PC-9 (cell line): ENCODE data around the gene KLK15. TPM values are rescaled to one million over a fixed set of nuclear protein-coding genes. Genes with fewer than 3 reads are reported as not detected.

ENCODE experiments used
- BruUV-seq: library from RNA; stranded (reverse); fragments of 400-500 nt; replicated peaks from 2 replicates; lab custom pipeline; 2021; lab: Mats Ljungman, UMichigan
- CTCF ChIA-PET: fragments of 300-600 bp; sonication (Branson Sonifier 250); formaldehyde crosslinking; loops from one replicate; lab custom pipeline; 2022; ENCODE audit warnings: antibody characterized with exemption; lab: Charles Lee
- POLR2A ChIA-PET: fragments of 300-600 bp; sonication (Branson Sonifier 250); formaldehyde crosslinking; loops from one replicate; lab custom pipeline; 2022; ENCODE audit warnings: antibody characterized with exemption; ENCODE audit not compliant: unreplicated experiment; lab: Charles Lee
- DNase-seq, 2 experiments: peaks; one replicate each; pipeline versions ENCODE4 v3.0.0 to v3.0.0-alpha.2; 2015 to 2022; ENCODE audit warnings: mixed read lengths in 1 of 2
- H2AFZ ChIP-seq: fragments of 200-600 bp; sonication (generic); 2 replicates; pipeline ENCODE4 v1.8.1; 2017; ENCODE audit warnings: antibody characterized with exemption
- H3F3A ChIP-seq: fragments of 200-600 bp; sonication (generic); 2 replicates; pipeline ENCODE4 v1.8.1; 2017; ENCODE audit warnings: antibody characterized with exemption, mild to moderate bottlenecking, low read depth; ENCODE audit not compliant: insufficient read depth
- H3K27ac ChIP-seq: fragments of 200-600 bp; sonication (generic); 2 replicates; pipeline ENCODE4 v1.6.1; 2016; ENCODE audit warnings: mixed run types
- H3K27me3 ChIP-seq: fragments of 200-600 bp; sonication (generic); 2 replicates; pipeline ENCODE4 v1.6.1; 2016; ENCODE audit warnings: low read depth, mixed run types; ENCODE audit not compliant: insufficient read depth
- H3K36me3 ChIP-seq: fragments of 200-600 bp; sonication (generic); 2 replicates; pipeline ENCODE4 v1.6.1; 2016; ENCODE audit warnings: low read depth, mixed run types
- H3K4me1 ChIP-seq: fragments of 200-600 bp; sonication (generic); replicated peaks from 2 replicates; pipeline ENCODE4 v1.6.1; 2016; ENCODE audit warnings: mixed run types; ENCODE audit not compliant: insufficient read depth
- H3K4me2 ChIP-seq: fragments of 200-600 bp; sonication (generic); 2 replicates; pipeline ENCODE4 v1.6.1; 2017; ENCODE audit warnings: mixed run types
- H3K4me3 ChIP-seq: fragments of 200-600 bp; sonication (generic); 2 replicates; pipeline ENCODE4 v1.6.1; 2016; ENCODE audit warnings: mixed run types
- H3K79me2 ChIP-seq: fragments of 200-600 bp; sonication (generic); 2 replicates; pipeline ENCODE4 v1.6.1; 2017; ENCODE audit warnings: low read depth, mixed run types
- H3K9me2 ChIP-seq: fragments of 200-600 bp; sonication (generic); 2 replicates; pipeline ENCODE4 v1.8.1; 2017; ENCODE audit warnings: mild to moderate bottlenecking; ENCODE audit not compliant: insufficient read depth
- H3K9me3 ChIP-seq: fragments of 200-600 bp; sonication (generic); 2 replicates; pipeline ENCODE4 v1.8.1; 2016; ENCODE audit warnings: low read depth; ENCODE audit not compliant: insufficient read depth
- H4K20me1 ChIP-seq: fragments of 200-600 bp; sonication (generic); 2 replicates; pipeline ENCODE4 v1.8.1; 2017; ENCODE audit not compliant: insufficient read depth
- CTCF ChIP-seq: fragments of 200-600 bp; sonication (generic); conservative IDR thresholded peaks from 2 replicates; pipeline ENCODE4 v1.6.1; 2017; ENCODE audit warnings: mixed run types, antibody characterized with exemption, mild to moderate bottlenecking, moderate library complexity
- EZH2 ChIP-seq: fragments of 200-600 bp; sonication (generic); IDR thresholded peaks from 2 replicates; pipeline ENCODE4 v1.8.0; 2017; ENCODE audit warnings: antibody characterized with exemption, low read depth
- intact Hi-C: fragments of 100-400 bp; cut with micrococcal nuclease; formaldehyde crosslinking; loops from one replicate; pipeline ENCODE4 v1.10.0; 2022; ENCODE audit not compliant: unreplicated experiment
- total RNA-seq: library from RNA; stranded (reverse); gene quantifications from 2 replicates; pipeline ENCODE4 v1.2.3, GENCODE V29; 2021

Gene KLK15
- total RNA-seq, 1 experiment from 2014 or later, result not detected

GRCh38 chr19:50829801-50830200 lies 3.6 kb downstream of the KLK15 start:
- no peaks in the 10 kb centered on the region for H3K9me2 ChIP-seq
- intact Hi-C loops, result no loop called here
- H4K20me1 ChIP-seq, result no peaks in the 10 kb centered on the region
- peaks cover 54% of the 10 kb centered on the region for H3K27me3 ChIP-seq
- no peak overlapping the region for H2AFZ ChIP-seq
- no peak overlapping the region for H3K4me2 ChIP-seq
- no peaks in the 10 kb centered on the region; the same call in 1 of the 2 replicates for H3F3A ChIP-seq
- no peaks in the 10 kb centered on the region for H3K36me3 ChIP-seq
- DNase-seq, result no peak
- no peak overlapping the region for H3K4me3 ChIP-seq
- POLR2A ChIA-PET, result no interaction called here
- TF ChIP-seq EZH2 (no peak), CTCF (no peak)
- CTCF ChIA-PET, result no interaction called here
- H3K79me2 ChIP-seq, result no peaks in the 10 kb centered on the region
- peaks cover 7% of the 10 kb centered on the region; the same call in 1 of the 2 replicates for H3K4me1 ChIP-seq
- no peak overlapping the region for H3K27ac ChIP-seq
- BruUV-seq, result no TSS peak
- H3K9me3 ChIP-seq, result no peaks in the 10 kb centered on the region

GRCh38 chr19:50827476-50827875 lies 5.9 kb downstream of the KLK15 start:
- H3K4me2 ChIP-seq, result no peak overlapping the region
- H3K36me3 ChIP-seq, result no peaks in the 10 kb centered on the region
- H3K9me3 ChIP-seq, result no peaks in the 10 kb centered on the region
- no peak overlapping the region for H3K4me3 ChIP-seq
- H3K4me1 ChIP-seq, result 0 out of 2 replicates have a peak, but pooled peaks cover 7% of the 10 kb centered on the region
- H3K79me2 ChIP-seq, result no peaks in the 10 kb centered on the region
- CTCF ChIA-PET, result no interaction called here
- POLR2A ChIA-PET, result no interaction called here
- H4K20me1 ChIP-seq, result no peaks in the 10 kb centered on the region
- DNase-seq, result no peak
- H3K9me2 ChIP-seq, result no peaks in the 10 kb centered on the region
- BruUV-seq, result no TSS peak
- TF ChIP-seq CTCF (no peak), EZH2 (no peak)
- no peaks in the 10 kb centered on the region for H3F3A ChIP-seq
- H2AFZ ChIP-seq, result no peak overlapping the region
- H3K27ac ChIP-seq, result no peak overlapping the region
- H3K27me3 ChIP-seq, result peaks cover 77% of the 10 kb centered on the region
- intact Hi-C loops, result no loop called here

GRCh38 chr19:50826492-50827240 lies 6.7 kb downstream of the KLK15 start:
- DNase-seq, result no peak
- Histone ChIP-seq H3K27ac (no peak overlapping the region), H3K4me2 (no peak overlapping the region), H3K79me2 (no peaks in the 10 kb centered on the region), H3F3A (no peaks in the 10 kb centered on the region), H3K27me3 (peaks cover 79% of the 10 kb centered on the region), H4K20me1 (no peaks in the 10 kb centered on the region), H3K4me1 (0 out of 2 replicates have a peak, but pooled peaks cover 7% of the 10 kb centered on the region), H3K36me3 (no peaks in the 10 kb centered on the region), H2AFZ (no peak overlapping the region), H3K9me3 (no peaks in the 10 kb centered on the region), H3K9me2 (no peaks in the 10 kb centered on the region), H3K4me3 (no peak overlapping the region)
- ChIA-PET POLR2A (no interaction called here), CTCF (no interaction called here)
- intact Hi-C loops, result no loop called here
- no peak for TF ChIP-seq CTCF
- TF ChIP-seq EZH2, result no peak
- BruUV-seq, result no TSS peak
